DMS53 (cell line): ENCODE results near the gene CDK14.

ENCODE experiments used
- DNase-seq: peaks from one replicate; lab custom pipeline; 2025; lab: John Stamatoyannopoulos, UW

The CDK14 gene

GRCh38 chr7:90842430-90842788 is 246.3 kb downstream of the CDK14 start:
- DNase-seq, result no peak

- DNase-seq, result no peak
Measured at GRCh38 chr7:90843472-90843871, 247.4 kb downstream of the CDK14 start.

GRCh38 chr7:90844421-90844820 is 248.3 kb downstream of the CDK14 start:
- no peak for DNase-seq

GRCh38 chr7:90846192-90846591 is 250.1 kb downstream of the CDK14 start:
- DNase-seq, result no peak

- DNase-seq, result no peak
Measured at GRCh38 chr7:90850066-90850465, 253.9 kb downstream of the CDK14 start.

GRCh38 chr7:90850471-90850870 is 254.3 kb downstream of the CDK14 start:
- no peak for DNase-seq

- no peak for DNase-seq
Measured at GRCh38 chr7:90853205-90853604, 257.1 kb downstream of the CDK14 start.

- no peak for DNase-seq
Measured at GRCh38 chr7:90856351-90857070, 260.4 kb downstream of the CDK14 start.

GRCh38 chr7:90857603-90858002 is 261.5 kb downstream of the CDK14 start:
- no peak for DNase-seq

- DNase-seq, result no peak
Measured at GRCh38 chr7:90858546-90858945, 262.4 kb downstream of the CDK14 start.

GRCh38 chr7:90859521-90859920 is 263.4 kb downstream of the CDK14 start:
- no peak for DNase-seq

- no peak for DNase-seq
Measured at GRCh38 chr7:90864088-90864487, 268.0 kb downstream of the CDK14 start.

- DNase-seq, result no peak
Measured at GRCh38 chr7:90869335-90869734, 273.2 kb downstream of the CDK14 start.

GRCh38 chr7:90876701-90877100 is 280.6 kb downstream of the CDK14 start:
- DNase-seq, result no peak

GRCh38 chr7:90877201-90877600 is 281.1 kb downstream of the CDK14 start:
- no peak for DNase-seq

GRCh38 chr7:90879924-90880323 is 283.8 kb downstream of the CDK14 start:
- no peak for DNase-seq

- DNase-seq, result no peak
Measured at GRCh38 chr7:90886416-90886815, 290.3 kb downstream of the CDK14 start.

- no peak for DNase-seq
Measured at GRCh38 chr7:90889210-90889609, 293.1 kb downstream of the CDK14 start.

GRCh38 chr7:90889644-90890043 is 293.5 kb downstream of the CDK14 start:
- DNase-seq, result no peak

- no peak for DNase-seq
Measured at GRCh38 chr7:90891529-90891928, 295.4 kb downstream of the CDK14 start.

- no peak for DNase-seq
Measured at GRCh38 chr7:90892213-90892612, 296.1 kb downstream of the CDK14 start.

- peak; percentile 10 for DNase-seq
Measured at GRCh38 chr7:90894122-90894521, 298.0 kb downstream of the CDK14 start.

GRCh38 chr7:90896458-90896857 is 300.3 kb downstream of the CDK14 start:
- DNase-seq, result peak; percentile 51

- no peak for DNase-seq
Measured at GRCh38 chr7:90897961-90898469, 301.9 kb downstream of the CDK14 start.
